H1 (cell line): ENCODE measurements around the gene SNX33. TPM values are rescaled to one million over a fixed set of nuclear protein-coding genes. Genes with fewer than 3 reads are reported as not detected.

Experiments used
- CTCF ChIA-PET: fragments of 300-600 bp; sonication (Branson Sonifier 250); formaldehyde crosslinking; loops from one replicate; lab custom pipeline; 2021; ENCODE audit not compliant: partially characterized antibody; lab: Charles Lee
- POLR2A ChIA-PET: fragments of 300-600 bp; sonication (Branson Sonifier 250); formaldehyde crosslinking; loops from one replicate; lab custom pipeline; 2021; ENCODE audit warnings: inconsistent platforms; ENCODE audit not compliant: partially characterized antibody; lab: Charles Lee
- DNase-seq, 2 experiments: peaks; one replicate each; pipeline versions ENCODE4 v3.0.0 to v3.0.0-alpha.2; 2010 to 2022; ENCODE audit warnings: low spot score in 2 of 2, low read depth in 1 of 2, mixed read lengths in 1 of 2
- FAIRE-seq: peaks from 2 replicates; lab custom pipeline; 2011; peaks lifted over from hg19 to GRCh38; lab: Jason Lieb, UNC
- H2AFZ ChIP-seq: 2 replicates; pipeline ENCODE4 v1.8.1; 2012; ENCODE audit warnings: low read length, inconsistent platforms
- H2AK5ac ChIP-seq: 2 replicates; pipeline ENCODE4 v1.6.1; 2013; ENCODE audit warnings: low read depth, low read length
- H2BK120ac ChIP-seq: replicated peaks from 2 replicates; pipeline ENCODE3; 2013; ENCODE audit warnings: low read depth, low read length, inconsistent platforms
- H2BK12ac ChIP-seq: 2 replicates; pipeline ENCODE4 v1.6.1; 2013; ENCODE audit warnings: low read depth, low read length
- H2BK15ac ChIP-seq: 2 replicates; pipeline ENCODE4 v1.6.1; 2013; ENCODE audit warnings: low read length
- H2BK20ac ChIP-seq: 2 replicates; pipeline ENCODE4 v1.6.1; 2013; ENCODE audit warnings: low read length
- H2BK5ac ChIP-seq: 2 replicates; pipeline ENCODE4 v1.6.1; 2013; ENCODE audit warnings: low read depth, low read length
- H3K14ac ChIP-seq: 2 replicates; pipeline ENCODE4 v1.6.1; 2013; ENCODE audit warnings: inconsistent platforms; ENCODE audit not compliant: insufficient read length
- H3K18ac ChIP-seq: 2 replicates; pipeline ENCODE4 v1.6.1; 2013; ENCODE audit warnings: low read length; ENCODE audit errors: extremely low read depth
- H3K23ac ChIP-seq: 2 replicates; pipeline ENCODE4 v1.6.1; 2013; ENCODE audit warnings: inconsistent platforms; ENCODE audit not compliant: insufficient read length
- H3K23me2 ChIP-seq: 2 replicates; pipeline ENCODE4 v1.6.1; 2013; ENCODE audit warnings: low read depth, low read length
- H3K27ac ChIP-seq: 2 replicates; pipeline ENCODE4 v1.6.1; 2011; ENCODE audit warnings: low read depth, low read length, inconsistent platforms
- H3K27me3 ChIP-seq, 4 experiments: replicated peaks in 1 of 4; 1 replicate in 1 of 4; 2 replicates in 3 of 4; pipeline versions ENCODE4 v1.6.1 to v1.8.1; 2011 to 2013; ENCODE audit warnings: low read length in 3 of 4, mild to moderate bottlenecking in 3 of 4, inconsistent platforms in 2 of 4, mixed read lengths in 2 of 4, moderate library complexity in 1 of 4; ENCODE audit not compliant: control insufficient read depth in 3 of 4, insufficient read depth in 3 of 4; ENCODE audit errors: extremely low read depth in 1 of 4
- H3K36me3 ChIP-seq, 4 experiments: 2 replicates each; pipeline versions ENCODE4 v1.6.1 to v1.8.1; 2011 to 2013; ENCODE audit warnings: mild to moderate bottlenecking in 4 of 4, low read length in 3 of 4, moderate library complexity in 2 of 4, control low read depth in 1 of 4, inconsistent platforms in 1 of 4; ENCODE audit not compliant: insufficient read depth in 4 of 4, control insufficient read depth in 2 of 4
- H3K4ac ChIP-seq: replicated peaks from 2 replicates; pipeline ENCODE3; 2013; ENCODE audit warnings: low read length, low read depth, mixed read lengths, inconsistent platforms; ENCODE audit not compliant: insufficient read length
- H3K4me1 ChIP-seq, 4 experiments: replicated peaks in 1 of 4; 1 replicate in 1 of 4; 2 replicates in 3 of 4; pipeline versions ENCODE4 v1.6.1 to v1.8.1; 2011 to 2013; ENCODE audit warnings: low read length in 3 of 4, inconsistent platforms in 2 of 4, mixed read lengths in 1 of 4; ENCODE audit not compliant: insufficient read depth in 4 of 4, control insufficient read depth in 3 of 4
- H3K4me2 ChIP-seq, 2 experiments: 2 replicates each; pipeline versions ENCODE4 v1.6.1 to v1.8.1; 2011 to 2013; ENCODE audit warnings: low read depth in 2 of 2, low read length in 2 of 2, control low read depth in 1 of 2, inconsistent platforms in 1 of 2, mild to moderate bottlenecking in 1 of 2; ENCODE audit not compliant: insufficient read depth in 1 of 2
- H3K4me3 ChIP-seq, 4 experiments: fragments of 200-600, 300-600 bp in 1 of 4; sonication (generic), shearing (Covaris generic), sonication (Bioruptor Twin) in 1 of 4; 2 replicates each; pipeline versions ENCODE4 v1.5.1 to v1.8.1; 2011 to 2016; ENCODE audit warnings: low read length in 4 of 4, low read depth in 3 of 4, control low read depth in 2 of 4, inconsistent platforms in 2 of 4, mild to moderate bottlenecking in 2 of 4, mixed read lengths in 1 of 4, moderate library complexity in 1 of 4; ENCODE audit not compliant: insufficient read depth in 2 of 4; ENCODE audit errors: extremely low read depth in 1 of 4
- H3K56ac ChIP-seq: replicated peaks from 2 replicates; pipeline ENCODE3; 2013; ENCODE audit warnings: low read depth, mild to moderate bottlenecking, mixed read lengths, low read length, inconsistent platforms; ENCODE audit not compliant: insufficient read length
- H3K79me1 ChIP-seq: 2 replicates; pipeline ENCODE4 v1.6.1; 2013; ENCODE audit warnings: low read depth, low read length, control low read depth
- H3K79me2 ChIP-seq, 2 experiments: 2 replicates each; pipeline versions ENCODE4 v1.6.1 to v1.8.1; 2012 to 2013; ENCODE audit warnings: low read length in 2 of 2, mild to moderate bottlenecking in 2 of 2, inconsistent platforms in 1 of 2; ENCODE audit not compliant: insufficient read depth in 2 of 2, control insufficient read depth in 1 of 2
- H3K9ac ChIP-seq, 4 experiments: replicated peaks in 1 of 4; 1 replicate in 1 of 4; 2 replicates in 3 of 4; pipeline versions ENCODE4 v1.6.1 to v1.8.1; 2011 to 2013; ENCODE audit warnings: low read depth in 3 of 4, low read length in 3 of 4, control low read depth in 2 of 4, mild to moderate bottlenecking in 2 of 4, moderate library complexity in 2 of 4, inconsistent platforms in 1 of 4; ENCODE audit errors: extremely low read depth in 1 of 4
- H3K9me3 ChIP-seq, 2 experiments: 2 replicates each; pipeline versions ENCODE4 v1.6.1 to v1.8.1; 2012 to 2013; ENCODE audit warnings: mild to moderate bottlenecking in 2 of 2, moderate library complexity in 2 of 2, control low read depth in 1 of 2, inconsistent platforms in 1 of 2, low read depth in 1 of 2, low read length in 1 of 2, mixed read lengths in 1 of 2; ENCODE audit not compliant: insufficient read depth in 2 of 2
- H4K20me1 ChIP-seq, 2 experiments: replicated peaks in 1 of 2; 2 replicates each; pipeline versions ENCODE3 to v1.8.1; 2011 to 2013; ENCODE audit warnings: inconsistent platforms in 2 of 2, low read length in 2 of 2, mild to moderate bottlenecking in 1 of 2; ENCODE audit not compliant: insufficient read depth in 2 of 2, control insufficient read depth in 1 of 2
- H4K5ac ChIP-seq: 2 replicates; pipeline ENCODE4 v1.6.1; 2013; ENCODE audit warnings: low read length, low read depth, mixed read lengths, inconsistent platforms; ENCODE audit not compliant: insufficient read length
- H4K8ac ChIP-seq: 2 replicates; pipeline ENCODE4 v1.8.0; 2013; ENCODE audit warnings: mild to moderate bottlenecking, moderate library complexity, low read length, inconsistent platforms; ENCODE audit not compliant: insufficient read depth; ENCODE audit errors: extremely low read depth
- H4K91ac ChIP-seq: replicated peaks from 2 replicates; pipeline ENCODE3; 2013; ENCODE audit warnings: low read length, mixed read lengths, inconsistent platforms; ENCODE audit not compliant: insufficient read length
- EZH2 ChIP-seq: fragments of 200-600 bp; sonication (generic); IDR thresholded peaks from 2 replicates; pipeline ENCODE4 v1.7.1; 2012; ENCODE audit warnings: low read depth, mild to moderate bottlenecking, moderate library complexity, low read length, inconsistent platforms; ENCODE audit not compliant: severe bottlenecking
- RBBP5 ChIP-seq: IDR thresholded peaks from 2 replicates; pipeline ENCODE4 v1.7.1; 2012; ENCODE audit warnings: low read depth, mild to moderate bottlenecking, inconsistent platforms, low read length, moderate library complexity, borderline replicate concordance
- SAP30 ChIP-seq: fragments of 300-600 bp; sonication (generic); IDR thresholded peaks from 2 replicates; pipeline ENCODE4 v1.7.1; 2012; ENCODE audit warnings: low read length, moderate library complexity, mild to moderate bottlenecking, inconsistent platforms; ENCODE audit not compliant: insufficient read depth, insufficient replicate concordance
- SUZ12 ChIP-seq: fragments of 200-600 bp; sonication (generic); IDR thresholded peaks from 2 replicates; pipeline ENCODE4 v1.6.1; 2012; ENCODE audit warnings: mild to moderate bottlenecking, inconsistent platforms, low read length, moderate library complexity, mixed read lengths
- WGBS, 2 experiments: shearing (Covaris generic) in 1 of 2; methylation state at CpG; one replicate each; pipeline versions ENCODE4 v1.1.6 to v1.1.7; 2013 to 2015; ENCODE audit warnings: low lambda C conversion rate in 2 of 2, mixed read lengths in 2 of 2, inconsistent platforms in 1 of 2, low coverage in 1 of 2, missing lambda C conversion rate in 1 of 2; ENCODE audit not compliant: insufficient replicate concordance in 2 of 2, insufficient coverage in 1 of 2, insufficient read length in 1 of 2; ENCODE audit errors: extremely low coverage in 1 of 2, missing lambda C conversion rate in 1 of 2; 5-methylcytosine and 5-hydroxymethylcytosine counted together
- polyA plus RNA-seq, 7 experiments: library from polyadenylated mRNA; depleted of rRNA in 3 of 7; stranded (reverse) in 5 of 7; unstranded in 2 of 7; fragments of >200 nt in 5 of 7; fragments of 200-250 nt in 2 of 7; gene quantifications; 1 replicate in 5 of 7; 2 replicates in 1 of 7; 4 replicates in 1 of 7; pipeline versions ENCODE4 v1.2.1 to v1.2.3, GENCODE V29; 2011 to 2013; ENCODE audit warnings: missing spikeins in 2 of 7, mixed read lengths in 2 of 7
- total RNA-seq: library from RNA; stranded (reverse); fragmentation: NEBNext Ultra II Directional; extraction: Animal tissue kit (Norgen Biotek cat#: 25700); gene quantifications from 2 replicates; pipeline ENCODE4 v1.2.1, GENCODE V29; 2021

The SNX33 gene
- total and polyA plus RNA-seq, 2 of the 8 experiments (the other 6 are each of a cell fraction or from before 2014, with no cell fraction given): 14.3 to 22.9 TPM

DNA sequence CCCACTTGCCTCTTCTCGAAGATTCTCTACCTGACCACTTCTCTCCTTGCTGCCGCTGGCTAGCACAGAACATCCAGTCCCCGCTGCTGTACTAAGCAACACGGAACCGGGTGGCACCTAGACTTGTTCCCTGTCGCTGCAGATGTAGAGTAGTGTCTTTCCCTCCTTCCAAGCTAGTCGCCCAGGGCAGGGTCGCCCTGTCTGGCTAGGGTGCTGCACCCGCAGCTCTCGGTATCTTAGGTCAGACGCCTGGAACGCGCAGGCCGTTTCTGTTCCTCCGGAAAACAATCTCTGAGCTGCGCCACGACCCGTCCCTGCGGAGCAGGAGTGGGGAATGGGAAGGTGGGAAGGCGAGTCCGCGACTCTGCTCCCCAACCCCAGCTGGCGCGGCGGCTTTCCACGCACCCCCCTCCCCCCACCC, 758 bp upstream of the SNX33 start:
- no peak overlapping the region for H3K23ac ChIP-seq
- peak in 1 of 2 experiments; percentile 61 for DNase-seq

More for the DNA sequence above, 758 bp upstream of the SNX33 start:
- Histone ChIP-seq H3K79me1 (peaks cover 10% of the 10 kb centered on the region), H3K56ac (peak overlapping the region; percentile 62), H3K9ac (peak overlapping the region in 3 of 4 experiments; percentile 75 to 90 (median 82); a peak in 5 of 7 replicates), H2BK15ac (peak overlapping the region; percentile 7; the same call in 1 of the 2 replicates), H2BK12ac (peak overlapping the region; percentile 6; the same call in 1 of the 2 replicates), H3K23me2 (peaks cover 10% of the 10 kb centered on the region; the same call in 1 of the 2 replicates), H2BK20ac (no peak overlapping the region), H3K4ac (no peak overlapping the region), H4K91ac (peak overlapping the region; percentile 32), H3K14ac (peak overlapping the region; percentile 6), H4K8ac (peak overlapping the region; percentile 64), H4K5ac (no peak overlapping the region), H3K4me3 (peak overlapping the region; percentile 63 to 90 (median 72)), H3K4me1 (peaks cover 9 to 25% (median 16%) of the 10 kb centered on the region in 4 experiments), H3K27ac (no peak overlapping the region), H4K20me1 (peaks cover 0 to 8% of the 10 kb centered on the region in 2 experiments), H2AK5ac (peak overlapping the region; percentile 11; the same call in 1 of the 2 replicates), H3K79me2 (peaks cover 0 to 34% of the 10 kb centered on the region in 2 experiments; a peak in 3 of 4 replicates), H2BK5ac (0 out of 2 replicates have a peak overlapping the region, but pooled peaks have one; percentile 98), H2BK120ac (no peak overlapping the region), H3K4me2 (peak overlapping the region; percentile 93 to 100), H3K27me3 (peaks cover 0 to 14% (median 10%) of the 10 kb centered on the region in 4 experiments; a peak in 6 of 7 replicates), H3K18ac (no peak overlapping the region), H3K36me3 (peaks cover 0 to 14% (median 0%) of the 10 kb centered on the region in 4 experiments; a peak in 3 of 8 replicates), H2AFZ (peak overlapping the region; percentile 3; the same call in 1 of the 2 replicates), H3K9me3 (no peaks in the 10 kb centered on the region)
- WGBS, 2 experiments: 9% methylated on average over 19 of the region's 26 CpGs; no CpG with 5 or more reads in 1 of the 2 experiments
- CTCF ChIA-PET: interaction anchor here (0.8 to 2.8 kb wide), 14 partner anchors 9 to 194 kb away, joined by 3 to 13 read pairs (median 4); no protein-coding TSS in a partner anchor
- peak; percentile 53; the same call in 1 of the 2 replicates for TF ChIP-seq SUZ12
- TF ChIP-seq EZH2: peak; percentile 40
- TF ChIP-seq SAP30: peak; percentile 12
- TF ChIP-seq RBBP5: no peak; the same call in 1 of the 2 replicates
- no peak for FAIRE-seq
- POLR2A ChIA-PET: interaction anchor here (0.8 to 5.5 kb wide), 15 partner anchors 8 to 280 kb away, joined by 3 to 41 read pairs (median 5); partner anchors contain the start of genes IMP3, MAN2C1, PTPN9 and SIN3A
